Cardiac muscle cell (in vitro differentiated cells and primary cell): Measurements from ENCODE around the gene NMT1. TPM values are rescaled to one million over a fixed set of nuclear protein-coding genes. Genes with fewer than 3 reads are reported as not detected.

Source experiments
- DNase-seq, 2 donors: peaks; one replicate each; pipeline versions ENCODE4 v3.0.0 to v3.0.0-alpha.2; 2010 to 2017; ENCODE audit warnings: low read depth in 1 of 2, low spot score in 1 of 2
- H3K27ac ChIP-seq: fragments of 200-600 bp; sonication (generic); 2 replicates; pipeline ENCODE4 v1.5.1; 2016
- H3K27me3 ChIP-seq: fragments of 200-600 bp; sonication (generic); 2 replicates; pipeline ENCODE4 v1.6.0; 2016; ENCODE audit warnings: control low read depth
- H3K36me3 ChIP-seq: fragments of 200-600 bp; sonication (generic); 2 replicates; pipeline ENCODE4 v1.5.1; 2016; ENCODE audit warnings: control low read depth
- H3K4me1 ChIP-seq: fragments of 200-600 bp; sonication (generic); 2 replicates; pipeline ENCODE4 v1.8.1; 2017; ENCODE audit warnings: low read depth, mild to moderate bottlenecking, mixed run types
- H3K4me3 ChIP-seq: fragments of 200-600 bp; sonication (generic); 2 replicates; pipeline ENCODE4 v1.5.1; 2016; ENCODE audit warnings: mild to moderate bottlenecking
- H3K9me3 ChIP-seq: fragments of 200-600 bp; sonication (generic); 2 replicates; pipeline ENCODE4 v1.5.1; 2017; ENCODE audit warnings: low read depth, mild to moderate bottlenecking, control low read depth
- CTCF ChIP-seq: IDR thresholded peaks from 2 replicates; pipeline ENCODE4 v1.5.1; 2012; ENCODE audit warnings: low read depth, mild to moderate bottlenecking, low read length
- polyA plus RNA-seq: library from polyadenylated mRNA; unstranded; fragments of >200 nt; fragmentation: Nextera tagmentation; extraction: Ambion mirVana; gene quantifications from 2 replicates; pipeline ENCODE4 v1.2.1, GENCODE V29; 2016
- total RNA-seq: library from RNA; depleted of rRNA; stranded (reverse); fragments of >200 nt; gene quantifications from 2 replicates; pipeline ENCODE4 v1.2.3, GENCODE V29; 2016

NMT1 gene
- total and polyA plus RNA-seq, 2 experiments from 2014 or later: 85.2 to 113 TPM

DNA sequence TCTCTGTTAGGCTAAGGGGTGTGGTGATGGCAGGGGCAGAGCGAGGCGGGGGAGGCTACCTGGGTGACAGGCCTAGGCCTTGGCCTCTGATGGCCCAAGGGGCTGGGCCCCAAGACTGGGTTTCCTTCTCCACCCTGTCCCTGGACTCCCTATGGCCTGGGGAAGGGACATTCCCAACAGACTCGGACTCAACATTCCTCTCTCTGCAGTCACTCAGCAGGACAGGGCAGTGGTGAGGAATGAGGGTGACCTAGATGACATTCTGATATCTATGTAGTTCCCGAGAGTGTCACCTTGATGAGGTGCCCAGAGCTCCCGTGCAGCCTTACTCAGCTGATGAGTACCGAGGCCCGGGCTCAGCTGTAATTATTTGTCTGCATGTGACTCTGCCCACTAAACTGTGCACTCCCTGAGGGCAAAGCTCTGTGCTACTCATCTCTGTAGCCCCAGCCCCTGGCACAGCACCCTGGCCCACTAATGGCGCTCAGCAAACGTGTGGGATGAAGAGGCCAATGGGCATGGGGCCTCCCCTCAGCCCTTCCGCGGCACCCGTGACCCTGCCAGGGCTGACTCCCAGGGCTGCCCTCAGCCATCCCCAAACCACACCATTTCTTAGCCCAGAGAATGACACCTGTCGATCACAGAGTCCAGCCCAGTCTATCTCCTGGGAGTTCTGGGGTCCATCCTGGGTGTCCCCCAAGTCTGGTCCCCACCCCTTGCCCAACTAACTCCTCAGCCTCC is 69.0 kb downstream of the NMT1 start:
- no peak overlapping the region for H3K4me3 ChIP-seq
- H3K36me3 ChIP-seq: no peaks in the 10 kb centered on the region
- DNase-seq: peak in 1 of 2 donors; percentile 30
- no peak overlapping the region for H3K27ac ChIP-seq
- no peaks in the 10 kb centered on the region for H3K9me3 ChIP-seq
- no peak for TF ChIP-seq CTCF
- peaks cover 14% of the 10 kb centered on the region for H3K4me1 ChIP-seq
- no peaks in the 10 kb centered on the region for H3K27me3 ChIP-seq

DNA sequence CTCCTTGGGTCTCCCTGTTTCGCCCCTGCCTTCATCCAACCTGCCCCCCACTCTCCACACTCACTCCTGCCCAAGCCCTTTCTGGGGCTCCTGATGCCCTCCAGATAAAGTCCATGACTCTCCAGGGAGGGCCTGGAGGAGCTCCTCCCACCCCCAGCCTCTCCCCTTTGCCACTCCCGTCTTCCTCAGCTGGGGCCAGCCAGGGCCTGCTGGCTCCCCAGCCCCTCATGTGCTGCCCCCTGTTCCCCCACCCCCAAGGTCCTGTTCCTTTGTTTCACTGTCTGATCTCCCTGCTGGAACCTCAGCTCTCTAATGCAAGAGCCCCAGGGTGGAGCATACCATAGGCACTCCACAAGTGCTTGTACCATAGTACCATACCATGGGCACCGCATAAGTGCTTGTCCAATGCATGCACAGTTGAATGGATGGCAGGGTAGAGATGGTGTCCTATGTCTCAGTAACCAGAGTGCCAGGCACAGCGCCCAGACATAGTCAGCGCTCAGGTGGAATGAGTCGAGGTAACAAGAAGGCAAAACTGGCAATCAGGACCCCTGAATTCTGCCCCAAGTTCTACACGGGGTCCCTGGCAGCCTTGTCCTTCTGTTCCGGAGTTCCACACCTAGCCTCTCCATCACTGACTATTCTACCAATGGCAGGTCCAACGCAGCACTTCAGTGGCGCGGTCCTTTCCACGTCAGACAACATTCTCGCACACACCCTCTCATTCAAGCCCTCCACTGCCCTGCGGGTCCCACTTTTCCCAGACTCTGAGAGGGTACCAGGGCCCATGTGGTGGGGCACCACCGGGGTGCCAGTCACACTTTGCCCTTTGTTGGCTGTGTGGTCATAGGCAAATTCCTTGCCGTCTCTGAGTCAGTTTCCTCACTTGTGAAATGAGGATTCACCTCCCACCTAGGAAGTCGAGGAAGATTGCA is 69.8 kb downstream of the NMT1 start:
- DNase-seq: no peak
- Histone ChIP-seq H3K27me3 (no peaks in the 10 kb centered on the region), H3K9me3 (no peaks in the 10 kb centered on the region), H3K4me1 (peaks cover 17% of the 10 kb centered on the region), H3K27ac (no peak overlapping the region), H3K36me3 (no peaks in the 10 kb centered on the region), H3K4me3 (no peak overlapping the region)
- TF ChIP-seq CTCF: no peak

DNA sequence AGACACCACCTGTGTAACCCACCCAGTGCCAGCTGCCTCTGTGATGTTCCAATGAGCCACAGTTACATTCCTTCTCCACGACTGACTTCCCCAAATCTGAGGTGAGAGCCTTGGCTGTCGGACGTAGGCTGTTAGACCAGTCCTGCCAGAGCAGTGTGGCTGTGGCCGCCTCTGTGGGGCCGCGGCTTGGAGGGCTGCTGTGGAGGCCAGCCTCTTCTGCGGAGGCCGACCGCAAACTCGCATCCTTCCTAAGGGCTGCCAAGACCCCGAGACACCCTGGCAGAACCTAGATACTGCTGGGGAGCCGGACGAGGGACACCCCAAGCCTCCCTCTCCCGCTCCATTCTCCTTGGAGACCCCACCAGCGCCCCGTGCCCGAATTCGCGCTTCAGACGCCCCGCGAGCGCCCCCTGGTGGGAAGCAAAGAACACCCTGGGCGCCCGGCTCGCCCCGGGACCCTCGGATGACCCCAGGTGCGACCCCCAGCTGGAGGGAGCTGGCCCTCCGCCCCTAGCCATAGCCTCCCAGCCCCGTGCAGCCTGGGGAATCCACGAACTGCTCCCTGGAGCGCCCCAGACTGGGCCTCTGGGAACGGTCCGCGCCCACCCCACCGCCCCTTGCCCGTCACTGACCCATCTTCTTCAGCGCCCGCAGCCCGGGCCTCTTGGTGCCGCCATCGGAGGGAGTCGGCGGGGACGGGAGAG is 70.7 kb downstream of the NMT1 start:
- Histone ChIP-seq H3K4me1 (peaks cover 22% of the 10 kb centered on the region), H3K4me3 (peak overlapping the region; percentile 65), H3K27ac (peak overlapping the region; percentile 91)

DNA sequence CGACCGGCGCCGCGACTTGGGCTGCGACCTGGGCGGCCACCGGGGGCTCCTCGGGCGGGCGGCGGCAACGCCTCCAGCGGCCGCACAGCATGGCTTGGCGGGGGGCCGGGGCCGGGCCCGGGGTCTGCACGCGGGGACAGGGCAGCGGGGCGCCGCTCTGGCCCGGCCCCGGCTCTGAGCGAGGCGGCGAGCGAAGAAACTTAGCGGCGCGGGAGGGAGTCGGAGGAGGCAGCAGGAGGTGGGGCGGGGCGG is 71.1 kb downstream of the NMT1 start, which contains the start of gene PLCD3:
PLCD3 (minus strand) TSS at position 196 of the 252 bp plus-strand sequence; CDS start at position 91, 105 bp downstream.
- TF ChIP-seq CTCF: no peak
- H3K27me3 ChIP-seq: no peaks in the 10 kb centered on the region
- H3K4me3 ChIP-seq: peak within 1 kb of the TSS; percentile 65
- no peak for DNase-seq
- H3K36me3 ChIP-seq: no peaks in the 10 kb centered on the region
- H3K9me3 ChIP-seq: no peaks in the 10 kb centered on the region
- peak within 1 kb of the TSS; percentile 91 for H3K27ac ChIP-seq
- peaks cover 18% of the 10 kb centered on the region for H3K4me1 ChIP-seq

More for the DNA sequence above, 70.7 kb downstream of the NMT1 start:
- peak; percentile 40 to 73 for DNase-seq
- Histone ChIP-seq H3K36me3 (no peaks in the 10 kb centered on the region), H3K9me3 (no peaks in the 10 kb centered on the region), H3K27me3 (no peaks in the 10 kb centered on the region)
- TF ChIP-seq CTCF: peak; percentile 85

GRCh38 chr17:45132572-45133463 is 71.7 kb downstream of the NMT1 start:
- Histone ChIP-seq H3K36me3 (no peaks in the 10 kb centered on the region), H3K27me3 (no peaks in the 10 kb centered on the region), H3K27ac (peak overlapping the region; percentile 91), H3K4me3 (peak overlapping the region; percentile 65), H3K9me3 (no peaks in the 10 kb centered on the region), H3K4me1 (peaks cover 12% of the 10 kb centered on the region)
- DNase-seq: peak; percentile 86 to 91
- peak; percentile 82 for TF ChIP-seq CTCF
